Gastrocnemius medialis (tissue), 4 donors: ENCODE measurements around the gene TMEM217.

Source experiments
- CTCF ChIP-seq, 5 experiments: fragments of 450-650 bp in 3 of 5; fragments of 200-600 bp in 2 of 5; sonication (generic) in 2 of 5; IDR thresholded peaks in 4 of 5; conservative IDR thresholded peaks in 1 of 5; 1 replicate in 4 of 5; 2 replicates in 1 of 5; pipeline ENCODE4 v1.5.1; 2016 to 2019; ENCODE audit warnings: antibody characterized with exemption in 5 of 5, mild to moderate bottlenecking in 3 of 5, moderate library complexity in 3 of 5
- POLR2A ChIP-seq, 2 donors: fragments of 450-650 bp; IDR thresholded peaks; one replicate each; pipeline ENCODE4 v1.6.1; 2017; ENCODE audit warnings: antibody characterized with exemption in 2 of 2, mild to moderate bottlenecking in 2 of 2, moderate library complexity in 2 of 2

GRCh38 chr6:37205997-37206340 is 52.0 kb downstream of the TMEM217 start:
- TF ChIP-seq CTCF (IDR thresholded peaks at IDR 0.05 in 4 of 5, conservative IDR thresholded peaks at IDR 0.05 in 1 of 5) (no peak), POLR2A (IDR thresholded peaks at IDR 0.05) (no peak)
